Cardiac muscle cell (in vitro differentiated cells and primary cell): Measurements from ENCODE around the gene CFAP54. TPM values are rescaled to one million over a fixed set of nuclear protein-coding genes. Genes with fewer than 3 reads are reported as not detected.

Experiments used
- DNase-seq, 2 donors: peaks; one replicate each; pipeline versions ENCODE4 v3.0.0 to v3.0.0-alpha.2; 2010 to 2017; ENCODE audit warnings: low read depth in 1 of 2, low spot score in 1 of 2
- H3K27ac ChIP-seq: fragments of 200-600 bp; sonication (generic); 2 replicates; pipeline ENCODE4 v1.5.1; 2016
- H3K27me3 ChIP-seq: fragments of 200-600 bp; sonication (generic); 2 replicates; pipeline ENCODE4 v1.6.0; 2016; ENCODE audit warnings: control low read depth
- H3K36me3 ChIP-seq: fragments of 200-600 bp; sonication (generic); 2 replicates; pipeline ENCODE4 v1.5.1; 2016; ENCODE audit warnings: control low read depth
- H3K4me1 ChIP-seq: fragments of 200-600 bp; sonication (generic); 2 replicates; pipeline ENCODE4 v1.8.1; 2017; ENCODE audit warnings: low read depth, mild to moderate bottlenecking, mixed run types
- H3K4me3 ChIP-seq: fragments of 200-600 bp; sonication (generic); 2 replicates; pipeline ENCODE4 v1.5.1; 2016; ENCODE audit warnings: mild to moderate bottlenecking
- H3K9me3 ChIP-seq: fragments of 200-600 bp; sonication (generic); 2 replicates; pipeline ENCODE4 v1.5.1; 2017; ENCODE audit warnings: low read depth, mild to moderate bottlenecking, control low read depth
- polyA plus RNA-seq: library from polyadenylated mRNA; unstranded; fragments of >200 nt; fragmentation: Nextera tagmentation; extraction: Ambion mirVana; gene quantifications from 2 replicates; pipeline ENCODE4 v1.2.1, GENCODE V29; 2016
- total RNA-seq: library from RNA; depleted of rRNA; stranded (reverse); fragments of >200 nt; gene quantifications from 2 replicates; pipeline ENCODE4 v1.2.3, GENCODE V29; 2016
- TF ChIP-seq, protein P1 (sequence below): IDR thresholded peaks from 2 replicates; pipeline ENCODE4 v1.5.1; 2012; ENCODE audit warnings: low read depth, mild to moderate bottlenecking, low read length

CFAP54 gene
- total and polyA plus RNA-seq, 2 experiments from 2014 or later = 0.86 to 2.0 TPM

DNA sequence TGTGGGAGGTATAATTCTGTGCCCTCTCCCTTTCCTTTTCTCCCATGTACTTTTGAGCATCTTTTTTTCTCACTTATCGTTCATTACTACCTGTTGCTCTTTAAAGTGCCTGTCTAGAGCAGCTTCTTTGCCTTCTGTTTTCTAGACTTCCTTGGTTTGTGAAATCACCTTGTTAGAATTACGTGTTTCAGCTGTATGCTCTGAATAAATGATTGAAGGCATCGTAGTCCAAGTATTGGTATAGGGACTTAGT, 419.0 kb downstream of the CFAP54 start:
- H3K27ac ChIP-seq = peak overlapping the region; percentile 57
- DNase-seq = no peak
- H3K36me3 ChIP-seq = no peaks in the 10 kb centered on the region
- peaks cover 45% of the 10 kb centered on the region for H3K4me1 ChIP-seq
- no peaks in the 10 kb centered on the region for H3K9me3 ChIP-seq
- peak overlapping the region; percentile 50 for H3K4me3 ChIP-seq
- TF ChIP-seq, protein P1, sequence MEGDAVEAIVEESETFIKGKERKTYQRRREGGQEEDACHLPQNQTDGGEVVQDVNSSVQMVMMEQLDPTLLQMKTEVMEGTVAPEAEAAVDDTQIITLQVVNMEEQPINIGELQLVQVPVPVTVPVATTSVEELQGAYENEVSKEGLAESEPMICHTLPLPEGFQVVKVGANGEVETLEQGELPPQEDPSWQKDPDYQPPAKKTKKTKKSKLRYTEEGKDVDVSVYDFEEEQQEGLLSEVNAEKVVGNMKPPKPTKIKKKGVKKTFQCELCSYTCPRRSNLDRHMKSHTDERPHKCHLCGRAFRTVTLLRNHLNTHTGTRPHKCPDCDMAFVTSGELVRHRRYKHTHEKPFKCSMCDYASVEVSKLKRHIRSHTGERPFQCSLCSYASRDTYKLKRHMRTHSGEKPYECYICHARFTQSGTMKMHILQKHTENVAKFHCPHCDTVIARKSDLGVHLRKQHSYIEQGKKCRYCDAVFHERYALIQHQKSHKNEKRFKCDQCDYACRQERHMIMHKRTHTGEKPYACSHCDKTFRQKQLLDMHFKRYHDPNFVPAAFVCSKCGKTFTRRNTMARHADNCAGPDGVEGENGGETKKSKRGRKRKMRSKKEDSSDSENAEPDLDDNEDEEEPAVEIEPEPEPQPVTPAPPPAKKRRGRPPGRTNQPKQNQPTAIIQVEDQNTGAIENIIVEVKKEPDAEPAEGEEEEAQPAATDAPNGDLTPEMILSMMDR = no peak
- no peaks in the 10 kb centered on the region for H3K27me3 ChIP-seq

GRCh38 chr12:96912261-96912660, 422.9 kb downstream of the CFAP54 start:
- TF ChIP-seq, protein P1 = no peak
- Histone ChIP-seq H3K36me3 (no peaks in the 10 kb centered on the region), H3K27ac (peak overlapping the region; percentile 41), H3K4me3 (no peak overlapping the region), H3K9me3 (no peaks in the 10 kb centered on the region), H3K27me3 (no peaks in the 10 kb centered on the region), H3K4me1 (peaks cover 45% of the 10 kb centered on the region)
- DNase-seq = peak in 1 of 2 donors; percentile 10

- no peaks in the 10 kb centered on the region for H3K27me3 ChIP-seq
Measured at GRCh38 chr12:96912943-96913342, 423.6 kb downstream of the CFAP54 start.

DNA sequence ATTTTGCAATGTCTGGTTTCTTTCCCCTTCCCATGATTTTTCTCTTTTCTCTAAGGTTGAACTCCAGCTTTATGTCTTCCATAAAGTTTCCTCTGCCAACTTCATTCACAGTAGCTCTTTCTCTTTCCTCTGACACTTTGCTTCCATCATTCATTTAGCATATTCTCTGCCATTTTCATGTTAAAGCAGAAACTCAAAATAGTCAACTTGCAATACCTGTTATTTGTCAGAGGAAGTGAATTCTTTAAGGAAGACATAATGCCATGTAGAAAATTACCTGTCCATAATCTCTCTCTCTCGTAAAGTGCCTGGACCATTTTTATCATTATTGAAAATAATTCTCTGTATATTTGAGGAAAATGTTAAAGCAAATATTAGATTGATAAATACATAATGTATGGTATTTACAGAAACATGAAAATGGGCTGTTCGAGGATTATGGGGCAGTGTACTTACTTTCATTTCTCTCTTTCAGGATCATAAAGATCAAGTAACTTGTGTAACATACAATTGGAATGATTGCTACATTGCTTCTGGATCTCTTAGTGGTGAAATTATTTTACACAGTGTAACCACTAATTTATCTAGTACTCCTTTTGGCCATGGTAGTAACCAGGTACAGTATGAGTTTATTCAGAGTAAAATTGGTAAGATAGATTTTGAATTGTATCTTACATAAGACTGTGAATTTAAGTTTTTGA, 430.3 kb downstream of the CFAP54 start:
- TF ChIP-seq, protein P1 = no peak
- H3K9me3 ChIP-seq = no peaks in the 10 kb centered on the region
- no peaks in the 10 kb centered on the region for H3K27me3 ChIP-seq
- no peaks in the 10 kb centered on the region for H3K4me1 ChIP-seq
- H3K36me3 ChIP-seq = no peaks in the 10 kb centered on the region
- no peak overlapping the region for H3K27ac ChIP-seq
- H3K4me3 ChIP-seq = no peak overlapping the region
- DNase-seq = no peak

More at GRCh38 chr12:96912943-96913342, 423.6 kb downstream of the CFAP54 start:
- H3K4me1 ChIP-seq = peaks cover 44% of the 10 kb centered on the region
- H3K27ac ChIP-seq = peak overlapping the region; percentile 41
- TF ChIP-seq, protein P1 = no peak
- H3K36me3 ChIP-seq = no peaks in the 10 kb centered on the region
- no peaks in the 10 kb centered on the region for H3K9me3 ChIP-seq
- DNase-seq = no peak
- no peak overlapping the region for H3K4me3 ChIP-seq

Other genes starting within 250 kb of the CFAP54 start
- 25.5 and 34.7 TPM in 2 replicates for gene CDK17, start 89.1 kb upstream of the CFAP54 start, total RNA-seq
- gene CDK17, start 89.1 kb upstream of the CFAP54 start, polyA plus RNA-seq = 21.7 and 34.9 TPM in 2 replicates